ENCODE results near the gene ADAMTS12.

DNA sequence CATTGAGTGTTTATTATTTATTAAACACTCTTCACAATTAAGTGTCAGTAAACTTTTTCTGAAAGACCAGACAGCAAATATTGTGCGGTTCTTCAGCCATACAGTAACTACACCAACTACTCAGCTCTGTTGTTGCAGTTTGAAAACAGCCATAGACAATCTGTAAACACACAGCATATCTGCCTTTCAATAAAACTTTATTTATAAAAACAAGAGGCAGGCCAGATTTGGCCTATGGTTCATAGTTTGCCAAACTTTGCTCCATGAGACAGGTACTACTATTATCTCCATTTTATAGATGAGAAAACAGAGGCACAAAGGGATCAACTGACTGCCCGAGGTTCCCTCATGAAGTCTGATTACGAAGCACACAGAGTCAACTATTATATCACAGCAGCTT is 11.5 kb downstream of the ADAMTS12 start:
- TF ChIP-seq, protein P1, sequence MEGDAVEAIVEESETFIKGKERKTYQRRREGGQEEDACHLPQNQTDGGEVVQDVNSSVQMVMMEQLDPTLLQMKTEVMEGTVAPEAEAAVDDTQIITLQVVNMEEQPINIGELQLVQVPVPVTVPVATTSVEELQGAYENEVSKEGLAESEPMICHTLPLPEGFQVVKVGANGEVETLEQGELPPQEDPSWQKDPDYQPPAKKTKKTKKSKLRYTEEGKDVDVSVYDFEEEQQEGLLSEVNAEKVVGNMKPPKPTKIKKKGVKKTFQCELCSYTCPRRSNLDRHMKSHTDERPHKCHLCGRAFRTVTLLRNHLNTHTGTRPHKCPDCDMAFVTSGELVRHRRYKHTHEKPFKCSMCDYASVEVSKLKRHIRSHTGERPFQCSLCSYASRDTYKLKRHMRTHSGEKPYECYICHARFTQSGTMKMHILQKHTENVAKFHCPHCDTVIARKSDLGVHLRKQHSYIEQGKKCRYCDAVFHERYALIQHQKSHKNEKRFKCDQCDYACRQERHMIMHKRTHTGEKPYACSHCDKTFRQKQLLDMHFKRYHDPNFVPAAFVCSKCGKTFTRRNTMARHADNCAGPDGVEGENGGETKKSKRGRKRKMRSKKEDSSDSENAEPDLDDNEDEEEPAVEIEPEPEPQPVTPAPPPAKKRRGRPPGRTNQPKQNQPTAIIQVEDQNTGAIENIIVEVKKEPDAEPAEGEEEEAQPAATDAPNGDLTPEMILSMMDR (conservative IDR thresholded peaks at IDR 0.05), result no peak
- TF ChIP-seq ZFX (IDR thresholded peaks at IDR 0.05), result no peak
